Effector memory CD4-positive, alpha-beta T cell (primary cell): ENCODE measurements around the gene CLDN8.

ENCODE experiments used
- DNase-seq, 3 donors: peaks; one replicate each; pipeline ENCODE4 v3.0.0-alpha.2; 2020
- H3K27ac ChIP-seq: 2 replicates; pipeline ENCODE4 v1.7.0; 2013; ENCODE audit warnings: mild to moderate bottlenecking, low read length, moderate library complexity; ENCODE audit not compliant: insufficient read depth, poor library complexity, severe bottlenecking
- H3K27me3 ChIP-seq: replicated peaks from 2 replicates; pipeline ENCODE4 v1.7.0; 2013; ENCODE audit warnings: mild to moderate bottlenecking, low read length; ENCODE audit not compliant: insufficient read depth, control insufficient read depth, poor library complexity, severe bottlenecking
- H3K36me3 ChIP-seq: 2 replicates; pipeline ENCODE4 v1.7.0; 2013; ENCODE audit warnings: mild to moderate bottlenecking, low read length, moderate library complexity; ENCODE audit not compliant: control insufficient read depth, insufficient read depth
- H3K4me1 ChIP-seq: 2 replicates; pipeline ENCODE4 v1.7.0; 2013; ENCODE audit warnings: low read length, mild to moderate bottlenecking; ENCODE audit not compliant: control insufficient read depth, insufficient read depth, poor library complexity, severe bottlenecking
- H3K4me3 ChIP-seq: 2 replicates; pipeline ENCODE4 v1.7.0; 2013; ENCODE audit warnings: low read length, low read depth, mild to moderate bottlenecking; ENCODE audit not compliant: insufficient read depth, poor library complexity, severe bottlenecking
- H3K9me3 ChIP-seq: 2 replicates; pipeline ENCODE4 v1.7.0; 2013; ENCODE audit warnings: mild to moderate bottlenecking, low read length, moderate library complexity; ENCODE audit not compliant: control insufficient read depth

Gene CLDN8

DNA sequence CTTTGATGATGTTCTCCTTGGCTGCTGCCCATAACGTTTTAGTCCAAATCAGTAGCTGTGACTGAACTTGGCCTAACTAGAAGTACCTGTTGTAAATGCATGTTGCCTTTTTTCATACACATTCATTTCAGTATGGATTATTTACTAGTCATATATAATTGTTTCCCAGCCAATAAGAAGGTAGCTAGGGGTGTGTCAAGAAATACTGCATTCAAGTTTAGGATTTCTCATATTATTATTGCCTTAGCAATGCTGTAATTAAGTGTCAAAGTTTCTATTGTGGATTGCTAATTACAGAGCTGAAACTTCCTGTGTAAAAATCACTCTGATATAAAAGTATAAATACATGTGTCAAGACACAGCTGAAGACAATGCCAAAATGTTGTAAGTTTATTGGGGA, 49.2 kb downstream of the CLDN8 start, which contains the start of gene CLDN17:
CLDN17 (minus strand) TSS at position 101 of the 400 bp plus-strand sequence. CDS start 188 bp downstream, outside the sequence.
- no peaks in the 10 kb centered on the region for H3K36me3 ChIP-seq
- no peak within 1 kb of the TSS for H3K27ac ChIP-seq
- no peak within 1 kb of the TSS for H3K4me3 ChIP-seq
- DNase-seq: no peak
- no peaks in the 10 kb centered on the region for H3K27me3 ChIP-seq
- H3K9me3 ChIP-seq: no peaks in the 10 kb centered on the region
- no peaks in the 10 kb centered on the region for H3K4me1 ChIP-seq

DNA sequence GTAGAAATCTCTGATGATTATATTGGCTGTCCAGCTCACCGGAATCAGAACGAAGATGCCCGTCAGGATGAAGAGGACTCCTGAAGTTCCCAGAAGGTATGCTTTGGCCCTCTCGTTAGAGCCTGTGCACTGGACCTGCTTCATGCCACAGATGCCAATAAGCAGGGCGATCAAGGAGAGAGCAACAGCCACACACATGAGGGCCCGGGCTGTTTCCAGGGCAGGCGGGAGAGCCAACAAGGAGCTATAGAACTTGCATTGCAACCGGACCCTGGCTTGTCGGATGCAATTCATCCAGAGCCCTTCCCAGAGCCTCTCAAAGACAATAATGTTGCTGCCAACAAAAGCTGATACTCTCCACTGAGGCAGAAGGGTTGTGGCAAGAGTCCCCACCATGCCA, 49.7 kb downstream of the CLDN8 start:
- H3K36me3 ChIP-seq: no peaks in the 10 kb centered on the region
- H3K9me3 ChIP-seq: no peaks in the 10 kb centered on the region
- no peaks in the 10 kb centered on the region for H3K4me1 ChIP-seq
- no peak overlapping the region for H3K4me3 ChIP-seq
- no peak for DNase-seq
- H3K27me3 ChIP-seq: no peaks in the 10 kb centered on the region
- no peak overlapping the region for H3K27ac ChIP-seq

- DNase-seq: no peak
- Histone ChIP-seq H3K27ac (no peak overlapping the region), H3K4me3 (no peak overlapping the region), H3K36me3 (no peaks in the 10 kb centered on the region), H3K9me3 (no peaks in the 10 kb centered on the region), H3K27me3 (no peaks in the 10 kb centered on the region), H3K4me1 (no peaks in the 10 kb centered on the region)
Observed at GRCh38 chr21:30164796-30165195, 51.1 kb downstream of the CLDN8 start.
